D721Med (cell line): ENCODE data around the gene OR5M8.

Experiments used
- DNase-seq: peaks from one replicate; pipeline ENCODE4 v3.0.0; 2011; ENCODE audit warnings: low spot score; ENCODE audit not compliant: insufficient read length
- FAIRE-seq: peaks from 2 replicates; lab custom pipeline; 2011; peaks lifted over from hg19 to GRCh38; lab: Jason Lieb, UNC
- TF ChIP-seq, protein P1 (sequence below): IDR thresholded peaks from 2 replicates; pipeline ENCODE4 v1.5.1; 2012; ENCODE audit warnings: mild to moderate bottlenecking, control low read depth; ENCODE audit not compliant: insufficient read depth; ENCODE audit errors: missing control alignments

The OR5M8 gene

GRCh38 chr11:56491270-56491669, at the start of gene OR5M8:
Gene OR5M8 (minus strand): TSS chr11:56491370. CDS start chr11:56491370, 0 bp downstream.
- DNase-seq (no peak), FAIRE-seq (no peak)
- TF ChIP-seq, protein P1, sequence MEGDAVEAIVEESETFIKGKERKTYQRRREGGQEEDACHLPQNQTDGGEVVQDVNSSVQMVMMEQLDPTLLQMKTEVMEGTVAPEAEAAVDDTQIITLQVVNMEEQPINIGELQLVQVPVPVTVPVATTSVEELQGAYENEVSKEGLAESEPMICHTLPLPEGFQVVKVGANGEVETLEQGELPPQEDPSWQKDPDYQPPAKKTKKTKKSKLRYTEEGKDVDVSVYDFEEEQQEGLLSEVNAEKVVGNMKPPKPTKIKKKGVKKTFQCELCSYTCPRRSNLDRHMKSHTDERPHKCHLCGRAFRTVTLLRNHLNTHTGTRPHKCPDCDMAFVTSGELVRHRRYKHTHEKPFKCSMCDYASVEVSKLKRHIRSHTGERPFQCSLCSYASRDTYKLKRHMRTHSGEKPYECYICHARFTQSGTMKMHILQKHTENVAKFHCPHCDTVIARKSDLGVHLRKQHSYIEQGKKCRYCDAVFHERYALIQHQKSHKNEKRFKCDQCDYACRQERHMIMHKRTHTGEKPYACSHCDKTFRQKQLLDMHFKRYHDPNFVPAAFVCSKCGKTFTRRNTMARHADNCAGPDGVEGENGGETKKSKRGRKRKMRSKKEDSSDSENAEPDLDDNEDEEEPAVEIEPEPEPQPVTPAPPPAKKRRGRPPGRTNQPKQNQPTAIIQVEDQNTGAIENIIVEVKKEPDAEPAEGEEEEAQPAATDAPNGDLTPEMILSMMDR = no peak

DNA sequence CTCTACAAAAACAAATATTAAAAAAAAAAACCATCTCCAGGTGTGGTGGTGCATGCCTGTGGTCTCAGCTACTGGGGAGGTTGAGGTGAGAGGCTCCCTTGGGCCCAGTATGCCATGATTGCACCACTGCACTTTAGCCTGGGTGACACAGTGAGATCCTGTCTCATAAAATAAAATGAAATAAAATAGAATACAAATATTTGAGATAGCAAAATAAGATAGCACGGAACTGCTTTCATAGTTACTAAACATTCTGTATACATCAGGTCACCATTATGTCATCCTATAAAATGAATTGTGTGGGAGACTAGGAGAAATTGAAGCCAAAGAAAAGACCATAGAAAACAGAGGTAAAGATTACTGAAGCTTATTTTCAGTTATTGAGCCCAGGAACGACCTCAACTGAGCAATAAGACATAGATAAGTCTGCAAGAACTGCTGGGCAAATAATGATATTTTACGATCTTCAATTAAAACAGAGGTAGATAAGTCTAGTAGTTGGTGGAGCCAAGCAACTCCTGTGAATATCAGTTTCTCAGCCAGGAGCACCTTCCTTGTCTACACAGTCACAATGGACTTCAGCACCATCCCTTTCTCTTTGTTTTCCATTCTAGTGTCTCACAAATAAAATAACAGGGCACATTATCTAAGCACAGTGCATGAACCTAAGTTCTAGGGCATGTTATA, 42.0 kb upstream of the OR5M8 start:
- DNase-seq = no peak
- FAIRE-seq = no peak
- TF ChIP-seq, protein P1 = no peak

DNA sequence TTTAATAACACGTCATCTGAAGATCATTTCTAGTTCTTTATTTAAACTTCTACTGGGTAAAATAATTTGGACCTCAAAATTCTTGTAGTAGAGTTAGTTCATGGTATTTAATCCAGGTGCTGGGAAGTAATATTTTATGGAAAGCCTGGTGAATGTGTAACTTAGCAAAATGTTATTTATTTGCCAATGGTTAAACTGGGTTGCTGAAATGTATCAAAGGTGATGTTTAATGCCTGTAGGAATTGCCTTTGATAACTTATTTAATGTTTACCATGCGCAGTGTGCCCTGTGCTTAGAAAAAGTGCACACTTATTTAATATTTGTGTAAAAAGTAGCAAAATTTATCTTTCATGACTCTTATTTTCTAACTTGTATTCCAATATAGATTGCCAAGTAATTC, 40.7 kb upstream of the OR5M8 start:
- TF ChIP-seq, protein P1 = no peak
- DNase-seq (no peak), FAIRE-seq (no peak)

- FAIRE-seq (no peak), DNase-seq (no peak)
- TF ChIP-seq, protein P1 = peak; percentile 16
These were observed 30.8 kb upstream of the OR5M8 start for GRCh38 chr11:56522008-56522407.

DNA sequence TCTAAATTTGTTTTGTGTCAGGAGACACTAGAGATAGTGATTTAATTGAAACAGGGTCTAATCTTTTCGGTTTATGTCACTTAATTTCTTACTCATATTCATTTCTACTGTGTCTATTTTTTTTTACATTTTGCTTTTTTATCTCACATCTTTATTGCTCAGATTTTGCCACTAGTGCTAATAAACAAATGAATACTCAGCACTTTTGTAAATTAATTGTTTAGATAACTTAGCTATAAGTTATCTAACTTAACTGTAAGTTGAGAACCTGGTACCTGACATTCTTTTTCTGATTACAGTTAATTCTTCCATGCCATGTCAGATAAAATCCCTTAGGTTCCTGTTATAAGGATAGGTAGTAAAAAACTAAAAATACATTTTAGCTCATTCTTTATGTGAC, 22.1 kb upstream of the OR5M8 start:
- DNase-seq = no peak
- TF ChIP-seq, protein P1 = no peak
- FAIRE-seq = no peak

- TF ChIP-seq, protein P1 = no peak
- DNase-seq (no peak), FAIRE-seq (no peak)
These were observed 18.3 kb upstream of the OR5M8 start for GRCh38 chr11:56509439-56509838.

GRCh38 chr11:56497010-56497409, 5.8 kb upstream of the OR5M8 start:
- DNase-seq (no peak), FAIRE-seq (no peak)
- TF ChIP-seq, protein P1 = no peak
